ENCODE measurements around the gene KCNQ1. TPM values are rescaled to one million over a fixed set of nuclear protein-coding genes. Genes with fewer than 3 reads are reported as not detected.
A peak's percentile ranks its signal among the peaks of the same experiment; 100 is the strongest.

Gene KCNQ1
- total and polyA plus RNA-seq, 7 donors: 0.48 to 3.1 (median 1.1) TPM

DNA sequence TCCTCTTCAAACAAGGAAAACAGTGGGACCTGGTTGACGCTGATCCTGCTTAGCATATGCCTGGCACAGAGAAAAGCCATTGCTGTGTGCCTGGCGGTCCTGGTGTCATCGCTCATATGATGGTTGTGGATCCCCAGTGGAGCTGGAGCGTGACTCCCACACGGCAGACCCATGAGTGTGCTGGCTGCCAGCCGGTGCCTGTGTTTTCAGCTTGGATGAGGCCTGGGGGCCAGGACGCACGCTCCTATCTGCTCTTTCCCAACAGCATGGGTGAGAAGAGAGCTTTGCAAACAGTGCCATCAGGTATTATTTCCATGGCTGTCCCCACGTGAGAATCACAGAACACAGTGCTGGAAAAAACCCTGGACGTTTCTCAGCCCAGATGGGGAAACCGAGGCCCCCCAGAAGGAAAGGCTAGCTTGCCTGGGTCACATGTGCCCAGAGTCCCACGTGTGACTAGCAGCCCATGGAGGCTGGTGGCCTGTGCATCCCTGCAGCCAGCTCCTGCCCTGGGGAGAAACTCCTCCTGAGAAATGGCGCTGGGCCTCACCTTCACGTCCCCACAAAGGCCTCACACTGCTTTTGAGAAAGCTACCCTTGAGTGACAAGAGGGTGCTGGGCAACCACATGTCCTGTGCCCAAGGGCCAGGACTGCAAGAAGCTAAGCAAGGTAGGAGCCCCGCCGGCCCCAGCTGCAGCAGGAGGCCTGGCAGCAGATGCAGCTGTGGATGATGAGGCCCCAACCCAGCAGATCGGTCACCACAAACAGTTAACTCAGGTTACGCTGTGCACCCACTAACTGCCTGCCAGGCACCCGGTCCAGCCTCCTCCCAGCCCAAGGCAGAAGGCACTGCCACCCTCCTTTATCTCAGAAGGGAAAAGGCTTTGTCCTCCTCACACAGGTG lies 436.5 kb downstream of the KCNQ1 start:
- DNase-seq (peak in 1 of 2 donors; percentile 50), ATAC-seq (no peak)
- H3K4me3 ChIP-seq: peak overlapping the region; percentile 88
- intact Hi-C loops (cut with DNase I): loop anchor here in 1 of 2 donors (5.0 to 10.0 kb wide), 2 partner anchors 99 to 187 kb away; partner anchors contain the start of gene KCNQ1OT1
- H3K27ac ChIP-seq: no peak overlapping the region
- H3K27me3 ChIP-seq (ENCODE audit: insufficient read depth in 3 of 3, low read length in 2 of 3): no peaks in the 10 kb centered on the region
- TF ChIP-seq, protein P1, sequence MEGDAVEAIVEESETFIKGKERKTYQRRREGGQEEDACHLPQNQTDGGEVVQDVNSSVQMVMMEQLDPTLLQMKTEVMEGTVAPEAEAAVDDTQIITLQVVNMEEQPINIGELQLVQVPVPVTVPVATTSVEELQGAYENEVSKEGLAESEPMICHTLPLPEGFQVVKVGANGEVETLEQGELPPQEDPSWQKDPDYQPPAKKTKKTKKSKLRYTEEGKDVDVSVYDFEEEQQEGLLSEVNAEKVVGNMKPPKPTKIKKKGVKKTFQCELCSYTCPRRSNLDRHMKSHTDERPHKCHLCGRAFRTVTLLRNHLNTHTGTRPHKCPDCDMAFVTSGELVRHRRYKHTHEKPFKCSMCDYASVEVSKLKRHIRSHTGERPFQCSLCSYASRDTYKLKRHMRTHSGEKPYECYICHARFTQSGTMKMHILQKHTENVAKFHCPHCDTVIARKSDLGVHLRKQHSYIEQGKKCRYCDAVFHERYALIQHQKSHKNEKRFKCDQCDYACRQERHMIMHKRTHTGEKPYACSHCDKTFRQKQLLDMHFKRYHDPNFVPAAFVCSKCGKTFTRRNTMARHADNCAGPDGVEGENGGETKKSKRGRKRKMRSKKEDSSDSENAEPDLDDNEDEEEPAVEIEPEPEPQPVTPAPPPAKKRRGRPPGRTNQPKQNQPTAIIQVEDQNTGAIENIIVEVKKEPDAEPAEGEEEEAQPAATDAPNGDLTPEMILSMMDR (IDR thresholded peaks at IDR 0.05): no peak
- 69 to 80% (median 73%) methylated on average over 19 of the region's 19 CpGs for WGBS, 3 donors
- no peaks in the 10 kb centered on the region for H3K36me3 ChIP-seq (ENCODE audit: insufficient read depth in 1 of 2, low read depth in 1 of 2)
- H3K9me3 ChIP-seq: no peaks in the 10 kb centered on the region
- peaks cover 16% of the 10 kb centered on the region for H3K4me1 ChIP-seq

DNA sequence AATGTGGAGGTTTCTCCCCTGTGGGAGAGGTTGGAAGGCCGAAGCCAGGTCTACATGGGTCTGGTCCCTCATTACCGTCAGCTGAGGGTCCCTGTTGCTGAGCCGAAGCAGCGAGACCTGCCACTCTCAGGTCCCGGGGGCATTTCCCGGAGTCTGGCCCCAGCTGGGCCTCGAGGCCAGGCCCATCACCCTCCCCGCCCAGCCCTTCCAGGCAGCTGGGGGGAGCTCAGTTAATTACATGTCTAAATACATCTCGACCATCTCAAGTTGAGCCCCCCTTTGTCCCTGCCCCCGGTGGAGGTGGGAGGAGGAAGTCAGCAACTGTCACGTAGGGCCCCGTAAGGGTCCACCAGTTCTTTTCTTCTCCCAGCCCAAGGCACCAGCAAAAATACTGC lies 437.2 kb downstream of the KCNQ1 start:
- H3K27me3 ChIP-seq (ENCODE audit: insufficient read depth in 3 of 3, low read length in 2 of 3): no peaks in the 10 kb centered on the region
- peak overlapping the region; percentile 88 for H3K4me3 ChIP-seq
- no peak for ATAC-seq
- no peak overlapping the region for H3K27ac ChIP-seq
- WGBS, 3 donors: 46 to 57% (median 53%) methylated on average over 12 of the region's 12 CpGs
- no peak for DNase-seq
- peaks cover 16% of the 10 kb centered on the region for H3K4me1 ChIP-seq
- no peaks in the 10 kb centered on the region for H3K36me3 ChIP-seq (ENCODE audit: insufficient read depth in 1 of 2, low read depth in 1 of 2)
- intact Hi-C loops (cut with DNase I): loop anchor here in 1 of 2 donors (5.0 to 10.0 kb wide), 2 partner anchors 100 to 187 kb away; partner anchors contain the start of gene KCNQ1OT1
- TF ChIP-seq, protein P1 (IDR thresholded peaks at IDR 0.05): no peak
- no peaks in the 10 kb centered on the region for H3K9me3 ChIP-seq

DNA sequence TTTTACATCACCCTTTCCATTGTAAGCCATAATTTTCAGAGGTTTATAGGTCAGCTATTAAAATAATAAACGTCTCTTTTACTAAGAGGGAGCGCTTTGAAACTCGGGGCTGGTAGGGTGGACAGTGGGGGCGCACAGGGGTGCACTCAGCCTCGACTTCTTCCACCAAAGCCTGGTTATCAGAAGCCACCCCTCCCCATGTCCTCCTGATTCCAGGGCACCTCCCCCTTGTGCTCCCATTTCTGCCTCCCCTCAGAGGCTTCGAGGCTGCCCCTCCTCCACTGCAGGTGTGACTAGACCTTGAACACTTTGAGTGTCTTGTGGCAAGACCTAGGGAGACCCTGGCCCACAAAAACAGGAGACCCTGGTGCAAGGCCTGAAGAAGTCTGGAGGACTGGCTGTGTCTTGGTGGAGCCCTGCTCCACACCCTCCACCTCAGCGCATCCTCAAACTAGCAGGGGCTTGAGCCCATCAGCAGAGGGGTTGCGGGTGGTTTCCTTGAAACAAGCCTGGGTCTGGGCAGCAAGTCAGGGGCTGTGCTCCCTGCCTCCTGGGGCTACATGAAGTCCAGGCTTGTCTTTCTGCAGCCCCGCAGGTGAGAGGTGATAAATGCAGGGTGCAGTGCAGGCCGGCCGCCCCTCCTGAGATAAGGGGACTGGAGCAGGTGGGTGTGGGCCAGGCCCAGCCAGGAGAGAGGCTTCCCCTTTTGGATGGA lies 437.7 kb downstream of the KCNQ1 start:
- no peak for ATAC-seq

GRCh38 chr11:2883640-2883978 lies 438.8 kb downstream of the KCNQ1 start:
- TF ChIP-seq, protein P1 (IDR thresholded peaks at IDR 0.05): no peak
- H3K36me3 ChIP-seq (ENCODE audit: insufficient read depth in 1 of 2, low read depth in 1 of 2): no peaks in the 10 kb centered on the region
- intact Hi-C loops (cut with DNase I): loop anchor here in 1 of 2 donors (5.0 to 10.0 kb wide), 2 partner anchors 101 to 189 kb away; partner anchors contain the start of gene KCNQ1OT1
- peak overlapping the region; percentile 88 for H3K4me3 ChIP-seq
- peaks cover 16% of the 10 kb centered on the region for H3K4me1 ChIP-seq
- WGBS, 3 donors: 3 to 7% (median 4%) methylated on average over 24 of the region's 24 CpGs
- H3K27ac ChIP-seq: peak overlapping the region; percentile 72
- no peak for ATAC-seq
- no peak for DNase-seq
- no peaks in the 10 kb centered on the region for H3K9me3 ChIP-seq
- H3K27me3 ChIP-seq (ENCODE audit: insufficient read depth in 3 of 3, low read length in 2 of 3): no peaks in the 10 kb centered on the region

More for the DNA sequence above, 437.7 kb downstream of the KCNQ1 start:
- Histone ChIP-seq H3K27ac (peak overlapping the region; percentile 72), H3K4me3 (peak overlapping the region; percentile 88), H3K36me3 (ENCODE audit: insufficient read depth in 1 of 2, low read depth in 1 of 2) (no peaks in the 10 kb centered on the region), H3K4me1 (peaks cover 16% of the 10 kb centered on the region), H3K9me3 (no peaks in the 10 kb centered on the region), H3K27me3 (ENCODE audit: insufficient read depth in 3 of 3, low read length in 2 of 3) (no peaks in the 10 kb centered on the region)
- TF ChIP-seq, protein P1 (IDR thresholded peaks at IDR 0.05): no peak
- DNase-seq: no peak
- intact Hi-C loops (cut with DNase I): loop anchor here in 1 of 2 donors (5.0 to 10.0 kb wide), 2 partner anchors 100 to 188 kb away; partner anchors contain the start of gene KCNQ1OT1
- WGBS, 3 donors: 73 to 74% (median 74%) methylated on average over 11 of the region's 11 CpGs

Data from psoas muscle (tissue), 8 donors.